Stimulated activated CD8-positive, alpha-beta memory T cell treated with anti-CD3 and anti-CD28 coated beads, Interleukin-4, amount 100 ng/mL, for 48 hours (primary cell): ENCODE measurements around the gene ZNF469.

ENCODE experiments used
- DNase-seq: peaks from one replicate; pipeline ENCODE4 v3.0.0-alpha.2; 2020

The ZNF469 gene

GRCh38 chr16:88380099-88380498 is 2.7 kb upstream of the ZNF469 start:
- no peak for DNase-seq

- DNase-seq: no peak
Measured at GRCh38 chr16:88380619-88381018, 2.1 kb upstream of the ZNF469 start.

- no peak for DNase-seq
Measured at GRCh38 chr16:88381820-88382451, 823 bp upstream of the ZNF469 start.

GRCh38 chr16:88383401-88384221 is 852 bp downstream of the ZNF469 start:
- DNase-seq: peak; percentile 36

GRCh38 chr16:88384222-88385111 is 1.7 kb downstream of the ZNF469 start:
- DNase-seq: no peak

- DNase-seq: no peak
Measured at GRCh38 chr16:88385112-88385594, 2.4 kb downstream of the ZNF469 start.

GRCh38 chr16:88385831-88386815 is 3.4 kb downstream of the ZNF469 start:
- no peak for DNase-seq

- no peak for DNase-seq
Measured at GRCh38 chr16:88387180-88387765, 4.5 kb downstream of the ZNF469 start.

GRCh38 chr16:88387941-88388627 is 5.3 kb downstream of the ZNF469 start:
- no peak for DNase-seq

GRCh38 chr16:88389191-88389590 is 6.4 kb downstream of the ZNF469 start:
- DNase-seq: no peak

- no peak for DNase-seq
Measured at GRCh38 chr16:88389621-88390160, 6.9 kb downstream of the ZNF469 start.

GRCh38 chr16:88390265-88390664 is 7.5 kb downstream of the ZNF469 start:
- DNase-seq: no peak

- no peak for DNase-seq
Measured at GRCh38 chr16:88390735-88391134, 8.0 kb downstream of the ZNF469 start.

- no peak for DNase-seq
Measured at GRCh38 chr16:88391144-88391850, 8.5 kb downstream of the ZNF469 start.

- no peak for DNase-seq
Measured at GRCh38 chr16:88392111-88392510, 9.4 kb downstream of the ZNF469 start.

- no peak for DNase-seq
Measured at GRCh38 chr16:88392616-88393015, 9.9 kb downstream of the ZNF469 start.

- no peak for DNase-seq
Measured at GRCh38 chr16:88393034-88393433, 10.3 kb downstream of the ZNF469 start.

GRCh38 chr16:88393571-88393970 is 10.8 kb downstream of the ZNF469 start:
- no peak for DNase-seq

- DNase-seq: no peak
Measured at GRCh38 chr16:88394426-88394825, 11.7 kb downstream of the ZNF469 start.
